OCI-LY3 (cell line): ENCODE data around the gene NFE2.
A peak's percentile ranks its signal among the peaks of the same experiment; 100 is the strongest.

Source experiments
- H2AFZ ChIP-seq: fragments of 200-600, 300-600 bp; shearing (Covaris generic); 2 replicates; pipeline ENCODE4 v1.6.0; 2014; ENCODE audit warnings: antibody characterized with exemption, low read depth, low read length
- H3K27ac ChIP-seq: fragments of 200-600, 300-600 bp; sonication (generic); 2 replicates; pipeline ENCODE4 v1.5.1; 2014; ENCODE audit warnings: mild to moderate bottlenecking, low read length, moderate library complexity, mixed read lengths
- H3K27me3 ChIP-seq: fragments of 200-600, 300-600 bp; sonication (generic); 2 replicates; pipeline ENCODE4 v1.6.1; 2014; ENCODE audit warnings: low read depth, low read length, mixed read lengths
- H3K36me3 ChIP-seq: fragments of 200-600, 300-600 bp; sonication (generic); replicated peaks from 2 replicates; pipeline ENCODE3; 2014; ENCODE audit warnings: low read depth, low read length, mixed read lengths
- H3K4me1 ChIP-seq: fragments of 300-600, 200-600 bp; sonication (generic); 2 replicates; pipeline ENCODE4 v1.6.1; 2014; ENCODE audit warnings: low read length, mixed read lengths
- H3K4me2 ChIP-seq: fragments of 200-600, 300-600 bp; sonication (generic); 2 replicates; pipeline ENCODE4 v1.6.1; 2014; ENCODE audit warnings: low read length, mixed read lengths
- H3K4me3 ChIP-seq: fragments of 300-600, 200-600 bp; sonication (generic); 2 replicates; pipeline ENCODE4 v1.5.1; 2014; ENCODE audit warnings: antibody characterized with exemption, mild to moderate bottlenecking, low read length, moderate library complexity
- H3K79me2 ChIP-seq: fragments of 300-600, 200-600 bp; shearing (Covaris generic); 2 replicates; pipeline ENCODE4 v1.6.1; 2014; ENCODE audit warnings: mild to moderate bottlenecking, low read length, mixed read lengths
- H3K9ac ChIP-seq: fragments of 300-600, 200-600 bp; shearing (Covaris generic); 2 replicates; pipeline ENCODE4 v1.6.0; 2014; ENCODE audit warnings: mild to moderate bottlenecking, low read length, moderate library complexity
- H3K9me3 ChIP-seq: fragments of 200-600, 300-600 bp; shearing (Covaris generic); 2 replicates; pipeline ENCODE4 v1.6.1; 2014; ENCODE audit warnings: low read length, mixed read lengths; ENCODE audit not compliant: insufficient read depth
- H4K20me1 ChIP-seq: fragments of 200-600, 300-600 bp; sonication (generic); 2 replicates; pipeline ENCODE4 v1.6.1; 2016; ENCODE audit warnings: low read length, mixed read lengths; ENCODE audit not compliant: insufficient read depth
- CTCF ChIP-seq: fragments of 200-600, 300-600 bp; sonication (generic); IDR thresholded peaks from 2 replicates; pipeline ENCODE4 v1.5.1; 2014; ENCODE audit warnings: antibody characterized with exemption, low read length, low read depth
- EZH2phosphoT487 ChIP-seq: fragments of 200-600 bp; shearing (Covaris generic); IDR thresholded peaks from 2 replicates; pipeline ENCODE4 v1.6.1; 2018; ENCODE audit warnings: antibody characterized with exemption, mixed run types, low read depth

Gene NFE2

DNA sequence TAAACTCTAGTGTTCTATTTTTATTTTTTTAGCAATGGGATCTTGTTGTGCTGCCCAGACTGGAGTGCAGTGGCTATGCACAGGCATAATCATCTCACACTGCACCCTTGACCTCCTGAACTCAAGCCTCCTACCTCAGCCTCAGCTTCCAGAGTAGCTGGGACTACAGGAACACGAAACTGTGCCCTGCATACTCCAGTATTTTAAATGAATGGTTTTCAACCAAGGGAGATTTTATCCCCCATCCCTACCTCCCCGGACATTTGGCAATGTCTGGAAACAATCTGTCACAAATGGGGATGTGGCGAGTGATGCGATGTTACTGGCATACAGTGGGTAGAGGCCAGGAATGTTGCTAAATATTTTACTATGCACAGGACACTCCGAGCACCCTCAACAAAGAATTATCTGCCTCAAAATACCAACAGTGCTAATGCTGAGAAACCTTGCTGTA, 23.0 kb downstream of the NFE2 start:
- Histone ChIP-seq H3K9ac (peak overlapping the region; percentile 92), H3K27ac (no peak overlapping the region), H3K36me3 (peaks cover 60% of the 10 kb centered on the region)

DNA sequence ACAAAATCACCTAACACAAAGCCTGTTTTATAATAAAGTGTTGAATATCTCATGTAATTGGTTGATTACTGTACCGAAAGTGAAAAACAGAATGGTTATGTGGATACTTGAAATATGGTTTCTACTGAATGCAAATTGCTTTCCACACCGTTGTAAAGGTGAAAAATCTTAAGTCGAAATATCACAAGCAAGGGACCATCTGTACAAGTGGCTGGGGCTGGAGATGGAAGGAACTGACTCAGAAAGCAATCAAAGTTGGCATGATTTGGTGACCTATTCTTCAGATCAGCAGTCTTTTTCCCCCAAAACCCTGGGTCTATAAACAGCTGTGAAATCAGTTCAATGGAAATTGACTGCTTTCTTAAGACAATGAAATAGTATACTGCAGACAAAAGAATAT, 24.4 kb downstream of the NFE2 start:
- Histone ChIP-seq H3K27ac (0 out of 2 replicates have a peak overlapping the region, but pooled peaks have one; percentile 6), H3K4me2 (peak overlapping the region; percentile 4; the same call in 1 of the 2 replicates), H3K9ac (no peak overlapping the region), H3K9me3 (no peaks in the 10 kb centered on the region), H4K20me1 (peaks cover 13% of the 10 kb centered on the region), H2AFZ (no peak overlapping the region), H3K4me1 (peaks cover 26% of the 10 kb centered on the region), H3K36me3 (peaks cover 58% of the 10 kb centered on the region), H3K79me2 (peaks cover 86% of the 10 kb centered on the region), H3K4me3 (no peak overlapping the region), H3K27me3 (no peaks in the 10 kb centered on the region)
- no peak for TF ChIP-seq CTCF
- TF ChIP-seq EZH2phosphoT487 = no peak

More for the DNA sequence above, 23.0 kb downstream of the NFE2 start:
- H4K20me1 ChIP-seq = peaks cover 22% of the 10 kb centered on the region
- peak overlapping the region; percentile 91 for H3K4me2 ChIP-seq
- no peaks in the 10 kb centered on the region for H3K9me3 ChIP-seq
- no peak overlapping the region for H2AFZ ChIP-seq
- H3K4me3 ChIP-seq = peak overlapping the region; percentile 93
- TF ChIP-seq CTCF = no peak
- no peak for TF ChIP-seq EZH2phosphoT487
- H3K27me3 ChIP-seq = no peaks in the 10 kb centered on the region
- H3K4me1 ChIP-seq = peaks cover 39% of the 10 kb centered on the region
- peaks cover 89% of the 10 kb centered on the region for H3K79me2 ChIP-seq

- no peaks in the 10 kb centered on the region for H3K9me3 ChIP-seq
- H3K4me3 ChIP-seq = no peak overlapping the region
- no peak overlapping the region for H3K4me2 ChIP-seq
- peaks cover 71% of the 10 kb centered on the region for H3K79me2 ChIP-seq
- no peak for TF ChIP-seq EZH2phosphoT487
- TF ChIP-seq CTCF = no peak
- no peak overlapping the region for H2AFZ ChIP-seq
- no peaks in the 10 kb centered on the region for H3K27me3 ChIP-seq
- H3K4me1 ChIP-seq = peaks cover 26% of the 10 kb centered on the region
- no peak overlapping the region for H3K27ac ChIP-seq
- H3K36me3 ChIP-seq = peaks cover 47% of the 10 kb centered on the region
- H4K20me1 ChIP-seq = peaks cover 12% of the 10 kb centered on the region
- no peak overlapping the region for H3K9ac ChIP-seq
Observed at GRCh38 chr12:54273981-54274380, 26.8 kb downstream of the NFE2 start.

DNA sequence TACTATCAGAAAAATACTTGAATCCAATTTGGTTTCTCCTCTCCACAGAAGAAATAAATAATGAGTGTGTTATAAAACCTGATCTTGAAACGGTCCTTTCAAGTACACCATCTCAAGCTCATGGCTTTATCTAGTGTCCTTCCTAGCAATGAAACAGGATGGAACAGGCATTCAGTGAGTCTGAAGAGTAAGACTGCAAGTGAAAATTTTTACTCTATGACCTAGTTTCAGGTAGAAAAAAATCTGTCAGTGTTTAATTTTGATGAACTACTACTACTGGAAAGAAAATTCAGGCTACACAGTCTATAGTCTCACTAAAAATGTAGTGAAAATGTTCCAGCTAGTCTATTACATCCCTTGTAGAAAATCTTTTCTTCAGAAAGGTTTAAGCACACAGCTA, 28.6 kb downstream of the NFE2 start:
- Histone ChIP-seq H3K27ac (no peak overlapping the region), H3K4me1 (peaks cover 12% of the 10 kb centered on the region), H3K9me3 (no peaks in the 10 kb centered on the region), H3K9ac (no peak overlapping the region), H3K79me2 (peaks cover 63% of the 10 kb centered on the region), H3K27me3 (no peaks in the 10 kb centered on the region), H2AFZ (no peak overlapping the region), H4K20me1 (peaks cover 10% of the 10 kb centered on the region), H3K36me3 (peaks cover 32% of the 10 kb centered on the region), H3K4me3 (no peak overlapping the region), H3K4me2 (no peak overlapping the region)
- TF ChIP-seq CTCF (no peak), EZH2phosphoT487 (no peak)
